NB4 (cell line): ENCODE data around the gene WDR75.
"Not testable (repeated sequence)": the region's sequence is repeated elsewhere in the genome, so short reads cannot be mapped to it uniquely, and the experiment has no call there.

Experiments used
- DNase-seq: peaks from one replicate; pipeline ENCODE4 v3.0.0; 2010; ENCODE audit warnings: low read depth
- H3K4me3 ChIP-seq: one replicate; pipeline ENCODE4 v1.5.1; 2011; ENCODE audit warnings: mild to moderate bottlenecking, low read depth, low read length, moderate library complexity
- CTCF ChIP-seq: IDR thresholded peaks from one replicate; pipeline ENCODE4 v1.5.1; 2012; ENCODE audit warnings: low read depth, low read length
- MAX ChIP-seq: IDR thresholded peaks from 2 replicates; pipeline ENCODE4 v1.6.1; 2011; ENCODE audit warnings: low read depth, low read length
- MYC ChIP-seq: IDR thresholded peaks from 2 replicates; pipeline ENCODE4 v1.6.1; 2011; ENCODE audit warnings: low read depth, low read length
- POLR2A ChIP-seq: IDR thresholded peaks from 2 replicates; pipeline ENCODE4 v1.6.1; 2011; ENCODE audit warnings: mild to moderate bottlenecking; ENCODE audit not compliant: insufficient read length; ENCODE audit errors: extremely low read depth

WDR75 gene

GRCh38 chr2:189467160-189467559, 25.9 kb downstream of the WDR75 start:
- no peak for DNase-seq
- no peak overlapping the region for H3K4me3 ChIP-seq
- TF ChIP-seq MYC (no peak), POLR2A (no peak), MAX (no peak), CTCF (no peak)

- no peak for DNase-seq
- TF ChIP-seq MYC (no peak), MAX (no peak), CTCF (no peak), POLR2A (no peak)
- H3K4me3 ChIP-seq = no peak overlapping the region
Observed at GRCh38 chr2:189467593-189467992, 26.3 kb downstream of the WDR75 start.

GRCh38 chr2:189474526-189474925, 33.3 kb downstream of the WDR75 start:
- DNase-seq = no peak
- no peak overlapping the region for H3K4me3 ChIP-seq
- TF ChIP-seq CTCF (no peak), POLR2A (no peak), MYC (no peak), MAX (no peak)

- no peak overlapping the region for H3K4me3 ChIP-seq
- TF ChIP-seq CTCF (no peak), MYC (no peak), POLR2A (no peak), MAX (no peak)
- DNase-seq = no peak
Observed at GRCh38 chr2:189477756-189478155, 36.5 kb downstream of the WDR75 start.

- DNase-seq, H3K4me3 ChIP-seq: not testable (repeated sequence)
Observed at GRCh38 chr2:189478289-189478688, 37.0 kb downstream of the WDR75 start.

GRCh38 chr2:189481071-189481470, 39.8 kb downstream of the WDR75 start:
- H3K4me3 ChIP-seq = no peak overlapping the region
- DNase-seq = no peak
- TF ChIP-seq CTCF = no peak
- no peak for TF ChIP-seq POLR2A
- TF ChIP-seq MAX = no peak
- TF ChIP-seq MYC = no peak

- no peak overlapping the region for H3K4me3 ChIP-seq
- no peak for DNase-seq
- TF ChIP-seq MYC (no peak), CTCF (no peak), MAX (no peak), POLR2A (no peak)
Observed at GRCh38 chr2:189483571-189483970, 42.3 kb downstream of the WDR75 start.
